NCI-H1105 (cell line): ENCODE data around the gene WDR49.

Experiments used
- DNase-seq: peaks from one replicate; lab custom pipeline; 2025; lab: John Stamatoyannopoulos, UW

Gene WDR49

DNA sequence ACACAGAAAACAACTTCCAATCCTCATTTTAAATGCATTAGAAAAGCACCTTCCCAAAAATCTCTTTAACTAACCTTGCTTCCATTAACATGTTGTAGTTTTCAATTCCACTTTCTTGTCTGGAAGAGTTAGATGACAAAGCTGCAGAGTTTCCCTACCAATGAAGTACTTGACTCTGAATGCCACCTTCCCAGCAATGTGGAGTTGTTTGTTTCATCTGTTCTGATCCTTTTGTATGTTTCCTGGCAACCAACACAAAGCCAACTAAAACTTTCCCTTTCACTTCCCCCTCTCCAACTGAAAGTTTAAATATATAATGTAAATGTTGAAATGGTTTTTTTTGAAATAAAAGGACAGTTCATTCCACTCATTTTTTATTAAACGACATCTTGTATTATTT lies at the start of gene WDR49:
WDR49 (minus strand) TSS at position 183 of the 400 bp plus-strand sequence. CDS start 517 bp downstream, outside the sequence.
- peak; percentile 18 for DNase-seq

DNA sequence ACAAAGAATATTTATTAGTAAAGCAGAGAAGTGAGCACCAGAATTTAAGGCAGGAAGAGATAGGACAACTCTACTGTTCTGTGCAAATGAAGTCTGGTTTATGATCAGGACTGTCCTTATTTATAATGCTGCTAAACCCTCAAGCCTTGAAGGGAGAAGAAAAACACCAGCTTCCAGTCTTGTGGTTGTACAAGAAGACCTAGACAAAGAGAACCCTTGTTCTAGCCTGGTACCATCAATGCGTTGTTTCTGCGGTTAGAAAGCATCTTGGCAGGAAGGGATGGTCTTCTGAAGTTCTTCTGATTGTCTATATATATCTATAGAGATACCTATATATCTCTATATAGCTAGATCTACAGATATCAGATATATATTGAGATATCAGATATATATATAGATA lies 47.2 kb upstream of the WDR49 start:
- no peak for DNase-seq

DNA sequence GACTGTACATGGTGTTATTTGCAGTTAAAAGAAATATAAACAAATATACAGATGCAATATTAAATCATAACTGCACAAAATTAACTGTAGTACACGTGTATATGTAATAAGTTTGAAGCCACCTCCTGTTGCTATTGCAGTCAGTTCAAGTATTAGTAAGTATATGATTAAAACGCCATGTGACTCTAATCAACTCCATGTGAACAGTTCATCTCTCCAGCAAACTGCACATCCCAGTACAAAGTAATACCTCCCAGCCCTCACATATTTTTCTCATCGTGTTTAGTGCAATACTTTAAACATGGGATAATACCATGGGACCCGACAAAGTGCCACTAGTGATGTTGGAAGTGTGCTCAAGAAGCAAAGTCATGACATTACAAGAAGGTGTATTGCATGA lies 46.3 kb upstream of the WDR49 start:
- no peak for DNase-seq

DNA sequence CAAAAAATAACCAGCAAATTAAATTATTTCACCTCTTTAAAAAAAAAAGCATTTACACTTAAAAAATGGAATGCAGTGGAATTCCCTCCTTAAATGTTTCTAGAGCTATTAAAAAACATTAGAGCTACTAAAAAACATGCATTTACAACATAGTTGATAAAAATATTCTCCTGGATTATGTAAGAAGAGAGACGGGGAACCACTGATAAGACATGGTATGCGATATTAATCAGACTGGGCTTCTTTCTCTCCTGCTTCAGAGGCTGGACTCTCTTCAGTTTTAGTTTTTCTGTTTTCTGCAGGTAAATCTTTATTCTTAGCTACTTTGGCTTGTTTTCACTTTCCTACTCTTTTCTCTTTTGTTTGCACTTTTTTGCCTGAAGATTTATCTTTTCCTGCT lies 40.4 kb upstream of the WDR49 start:
- DNase-seq = no peak

DNA sequence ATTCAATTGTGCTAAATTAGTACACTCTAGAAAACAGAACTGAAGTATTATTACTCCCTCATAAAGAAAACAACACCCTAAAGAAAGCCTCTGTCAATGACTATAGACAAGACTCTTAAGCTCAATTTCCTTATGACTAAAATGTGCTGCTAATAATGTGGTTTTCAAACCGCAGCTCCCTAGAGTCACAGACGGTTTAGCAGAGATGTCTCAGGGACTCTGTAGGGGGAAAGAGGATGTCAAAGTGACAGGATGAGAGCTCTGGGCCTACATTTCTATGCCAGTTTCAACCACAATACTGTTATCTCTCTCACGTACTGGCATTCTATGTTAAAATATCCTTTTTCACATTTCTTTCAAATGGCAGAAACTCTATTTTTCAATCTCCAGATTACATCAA lies 37.6 kb upstream of the WDR49 start:
- DNase-seq = no peak

- DNase-seq = peak; percentile 73
Measured at GRCh38 chr3:167684388-167684993, 30.7 kb upstream of the WDR49 start.

GRCh38 chr3:167679526-167679925 lies 25.8 kb upstream of the WDR49 start:
- DNase-seq = no peak

DNA sequence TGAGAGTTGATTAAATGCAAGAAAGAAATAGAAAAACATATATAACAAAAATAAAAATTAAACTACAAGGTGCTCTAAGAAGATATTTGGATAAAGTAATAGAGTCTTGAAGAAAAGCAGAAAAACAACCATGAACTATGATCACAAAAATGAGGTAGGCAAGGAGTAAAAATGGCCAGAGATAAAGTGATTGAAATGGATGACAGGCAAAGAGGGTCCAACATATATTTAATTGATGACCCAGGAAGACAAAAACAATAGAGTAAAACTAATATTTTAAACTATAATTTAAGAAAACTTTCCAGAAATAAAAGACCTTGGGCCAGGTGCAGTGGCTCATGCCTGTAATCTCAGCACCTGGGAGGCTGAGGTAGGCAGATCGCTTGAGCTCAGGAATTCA lies 22.1 kb upstream of the WDR49 start:
- no peak for DNase-seq

DNA sequence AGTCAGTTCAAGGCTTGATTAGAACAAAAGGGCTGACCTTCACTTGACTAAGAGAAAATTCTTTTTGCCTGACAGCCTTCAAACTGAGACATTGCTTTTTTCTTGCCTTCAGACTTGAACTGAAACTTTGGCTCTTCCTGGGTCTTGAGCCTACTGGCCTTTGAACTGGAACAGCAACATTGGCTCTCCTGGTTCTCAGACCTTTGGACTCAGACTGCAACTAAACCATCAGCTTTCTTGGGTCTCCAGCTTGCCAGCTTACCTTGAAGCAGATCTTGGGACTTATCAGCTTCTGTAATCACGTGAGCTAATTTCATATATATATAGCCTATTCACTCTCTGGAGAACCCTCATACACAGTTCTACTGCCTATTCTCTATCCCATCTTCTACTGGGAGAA lies 19.5 kb upstream of the WDR49 start:
- no peak for DNase-seq

DNA sequence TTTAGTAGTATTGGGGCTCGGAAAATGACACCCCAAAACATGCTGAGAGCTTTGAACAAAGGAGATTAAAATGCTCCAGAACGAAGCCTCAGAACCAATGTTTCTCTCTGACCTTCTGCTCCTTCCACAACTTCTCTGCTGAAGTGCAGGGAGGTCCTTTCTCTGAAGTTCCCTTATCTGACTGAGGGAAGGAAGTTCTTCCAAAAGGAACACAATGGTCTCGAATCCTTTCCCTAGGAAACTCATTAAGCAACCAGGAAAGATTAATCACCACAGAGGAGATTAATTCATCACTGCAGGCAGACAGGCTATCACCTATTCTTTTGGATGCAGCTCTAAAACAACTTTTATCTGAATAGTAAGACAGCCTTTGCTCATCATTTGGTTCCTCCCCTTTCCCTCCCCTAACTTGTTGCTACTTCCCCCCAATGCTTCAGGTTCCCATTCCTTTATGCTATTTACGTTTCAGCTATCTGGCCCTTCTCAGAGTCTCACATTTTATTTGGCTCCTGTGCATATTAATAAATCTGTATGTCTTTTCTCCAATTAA lies 18.2 kb upstream of the WDR49 start:
- no peak for DNase-seq

DNA sequence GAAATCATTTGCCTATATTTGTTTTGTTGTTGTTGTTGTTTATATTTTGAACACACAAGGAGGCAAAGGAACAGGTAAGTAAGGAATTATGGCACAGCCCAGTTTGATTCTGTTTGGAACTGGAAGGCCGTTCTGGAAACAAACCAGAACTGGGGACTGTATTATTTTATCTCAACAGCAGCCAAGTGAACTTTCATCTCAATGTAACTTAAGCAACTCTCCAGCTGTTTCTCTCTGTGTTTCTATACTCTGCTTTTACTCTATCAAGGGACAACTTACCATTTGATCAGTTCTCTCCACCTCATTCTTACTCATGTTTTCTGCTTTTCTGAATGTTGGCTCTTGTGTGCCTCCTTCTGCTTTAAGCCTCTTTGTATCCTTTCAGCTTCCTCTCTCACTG lies 16.0 kb upstream of the WDR49 start:
- no peak for DNase-seq

GRCh38 chr3:167668651-167669050 lies 14.9 kb upstream of the WDR49 start:
- DNase-seq = no peak

GRCh38 chr3:167666563-167666962 lies 12.8 kb upstream of the WDR49 start:
- no peak for DNase-seq

- no peak for DNase-seq
Measured at GRCh38 chr3:167662919-167663400, 9.2 kb upstream of the WDR49 start.

DNA sequence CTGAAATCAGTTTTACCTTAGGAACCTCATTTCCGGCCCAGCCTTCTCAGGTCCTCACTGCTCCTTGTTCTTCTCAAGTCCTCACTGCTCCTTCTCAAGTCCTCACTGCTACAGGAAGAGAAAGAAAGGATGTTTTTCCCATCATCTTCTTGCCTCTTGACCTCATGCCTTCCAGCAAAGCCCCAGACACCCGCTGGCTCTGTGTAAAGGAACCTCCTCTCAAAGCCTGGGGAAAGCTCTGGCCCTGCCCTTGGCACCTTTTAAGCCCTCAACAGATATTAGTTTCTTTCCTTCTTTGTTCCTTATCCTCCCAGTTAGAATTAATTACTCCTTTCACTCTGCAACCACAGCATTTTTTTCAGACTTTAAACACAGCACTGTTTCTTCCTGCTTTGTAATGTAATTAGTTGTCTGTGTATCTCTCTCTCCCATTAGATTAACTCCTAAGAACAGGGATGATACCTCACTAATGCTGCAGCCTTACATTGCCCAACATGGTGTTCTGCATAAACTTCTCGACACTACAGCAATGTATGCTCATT lies 4.0 kb upstream of the WDR49 start:
- DNase-seq = no peak

DNA sequence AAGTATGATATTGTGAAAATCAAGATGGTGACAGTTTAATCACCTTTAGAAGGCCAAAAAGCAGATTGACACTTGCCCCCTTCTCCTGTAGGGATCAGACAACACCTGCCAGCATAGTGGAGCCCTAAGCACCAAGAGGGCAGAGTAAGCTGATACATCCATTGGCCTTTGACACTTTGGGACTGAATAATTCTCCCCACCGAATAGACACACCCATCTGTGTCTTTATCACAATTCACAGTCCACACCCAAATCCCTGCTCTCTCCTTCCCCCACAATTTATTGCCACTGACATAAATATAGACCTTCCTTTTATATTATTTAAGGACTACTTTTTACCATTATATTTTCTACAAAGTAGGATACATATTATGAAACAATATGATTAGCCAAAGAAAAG lies 3.1 kb upstream of the WDR49 start:
- DNase-seq = no peak

GRCh38 chr3:167653155-167653554 lies 587 bp downstream of the WDR49 start:
- no peak for DNase-seq

DNA sequence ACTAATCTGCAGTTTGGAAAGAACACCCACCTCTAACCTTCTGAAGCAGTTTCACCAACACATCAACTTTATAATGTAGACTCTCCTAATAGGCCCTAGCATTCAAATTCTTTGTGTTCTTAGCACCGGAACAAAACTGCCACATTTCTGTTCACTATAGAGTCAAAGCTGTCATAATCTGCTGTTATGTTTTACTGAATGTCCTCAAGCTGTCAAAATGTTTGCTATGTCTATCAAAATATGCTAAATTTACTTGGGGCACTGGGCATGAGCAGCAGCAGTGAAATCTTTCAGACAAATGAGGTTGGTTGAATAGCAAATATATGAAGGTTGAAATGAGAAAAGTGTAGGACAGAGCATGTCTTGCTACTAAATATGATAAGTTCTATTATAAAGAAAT lies 1.9 kb downstream of the WDR49 start:
- DNase-seq = no peak

GRCh38 chr3:167650459-167650858 lies 3.3 kb downstream of the WDR49 start:
- no peak for DNase-seq

GRCh38 chr3:167649746-167650145 lies 4.0 kb downstream of the WDR49 start:
- DNase-seq = no peak

GRCh38 chr3:167644611-167645010 lies 9.1 kb downstream of the WDR49 start:
- no peak for DNase-seq

GRCh38 chr3:167631471-167631870 lies 22.3 kb downstream of the WDR49 start:
- DNase-seq = no peak

DNA sequence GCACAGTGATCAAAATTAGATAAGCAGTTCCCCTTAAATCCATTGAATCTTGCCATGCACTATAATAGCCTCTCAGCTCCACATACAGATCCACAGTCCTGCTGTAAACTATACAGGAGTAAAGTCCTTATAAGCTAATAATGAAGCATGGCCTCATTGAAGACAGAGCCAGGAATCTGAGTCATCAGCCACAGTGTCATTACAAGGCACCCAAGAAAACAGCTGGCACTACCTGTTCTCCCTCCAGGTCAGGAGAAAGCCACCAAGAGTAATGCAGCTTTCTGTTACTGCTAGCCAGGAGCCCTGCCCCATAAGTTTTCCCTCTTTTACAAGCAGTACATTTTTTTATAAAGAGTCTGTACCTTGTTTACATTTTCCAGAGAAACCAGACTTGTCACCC lies 27.3 kb downstream of the WDR49 start:
- DNase-seq = no peak

- DNase-seq = no peak
Measured at GRCh38 chr3:167615030-167615429, 38.7 kb downstream of the WDR49 start.
